Measurements from ENCODE around the gene PLEKHH3.

DNA sequence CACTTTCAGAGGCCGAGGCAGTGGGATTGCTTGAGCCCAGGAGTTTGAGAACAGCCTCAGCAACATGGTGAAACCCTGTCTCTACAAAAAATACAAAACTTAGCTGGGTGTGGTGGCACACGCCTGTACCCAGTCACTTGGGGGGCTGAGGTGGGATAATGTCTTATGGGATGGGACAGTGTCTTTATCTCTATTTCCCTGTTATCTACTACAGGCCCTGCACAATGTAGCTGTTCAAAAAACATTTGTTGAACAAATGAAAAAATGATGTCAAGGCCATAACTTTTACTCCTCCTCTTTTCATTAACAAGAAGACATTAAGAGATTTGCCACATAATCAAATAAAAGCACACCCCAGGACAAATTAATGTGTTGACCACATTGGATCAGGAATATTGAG, 53.5 kb downstream of the PLEKHH3 start:
- TF ChIP-seq, protein P1, sequence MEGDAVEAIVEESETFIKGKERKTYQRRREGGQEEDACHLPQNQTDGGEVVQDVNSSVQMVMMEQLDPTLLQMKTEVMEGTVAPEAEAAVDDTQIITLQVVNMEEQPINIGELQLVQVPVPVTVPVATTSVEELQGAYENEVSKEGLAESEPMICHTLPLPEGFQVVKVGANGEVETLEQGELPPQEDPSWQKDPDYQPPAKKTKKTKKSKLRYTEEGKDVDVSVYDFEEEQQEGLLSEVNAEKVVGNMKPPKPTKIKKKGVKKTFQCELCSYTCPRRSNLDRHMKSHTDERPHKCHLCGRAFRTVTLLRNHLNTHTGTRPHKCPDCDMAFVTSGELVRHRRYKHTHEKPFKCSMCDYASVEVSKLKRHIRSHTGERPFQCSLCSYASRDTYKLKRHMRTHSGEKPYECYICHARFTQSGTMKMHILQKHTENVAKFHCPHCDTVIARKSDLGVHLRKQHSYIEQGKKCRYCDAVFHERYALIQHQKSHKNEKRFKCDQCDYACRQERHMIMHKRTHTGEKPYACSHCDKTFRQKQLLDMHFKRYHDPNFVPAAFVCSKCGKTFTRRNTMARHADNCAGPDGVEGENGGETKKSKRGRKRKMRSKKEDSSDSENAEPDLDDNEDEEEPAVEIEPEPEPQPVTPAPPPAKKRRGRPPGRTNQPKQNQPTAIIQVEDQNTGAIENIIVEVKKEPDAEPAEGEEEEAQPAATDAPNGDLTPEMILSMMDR (IDR thresholded peaks at IDR 0.05), result no peak
- TF ChIP-seq POLR2A (IDR thresholded peaks at IDR 0.05), result no peak

All from body of pancreas (tissue), 4 donors.